GM10248 (cell line): Measurements from ENCODE around the gene NAA40.
"Not testable (repeated sequence)": the region's sequence is repeated elsewhere in the genome, so short reads cannot be mapped to it uniquely, and the experiment has no call there.

Source experiments
- CTCF ChIA-PET: fragments of 300-600 bp; sonication (Branson Sonifier 250); formaldehyde crosslinking; extraction: SDS; loops from one replicate; lab custom pipeline; 2021; ENCODE audit warnings: antibody characterized with exemption; lab: Yijun Ruan, JAX
- POLR2A ChIA-PET: fragments of 350-650 bp; sonication (Branson Sonifier 250); formaldehyde crosslinking; extraction: SDS; loops from one replicate; lab custom pipeline; 2020; ENCODE audit warnings: antibody characterized with exemption; lab: Yijun Ruan, JAX
- DNase-seq: peaks from one replicate; pipeline ENCODE4 v3.0.0; 2012; ENCODE audit errors: extremely low spot score
- TF ChIP-seq, protein P1 (sequence below): IDR thresholded peaks from 2 replicates; pipeline ENCODE4 v1.5.1; 2012; ENCODE audit warnings: mild to moderate bottlenecking, low read depth; ENCODE audit errors: extremely low read depth, missing control alignments, control extremely low read depth

The NAA40 gene

DNA sequence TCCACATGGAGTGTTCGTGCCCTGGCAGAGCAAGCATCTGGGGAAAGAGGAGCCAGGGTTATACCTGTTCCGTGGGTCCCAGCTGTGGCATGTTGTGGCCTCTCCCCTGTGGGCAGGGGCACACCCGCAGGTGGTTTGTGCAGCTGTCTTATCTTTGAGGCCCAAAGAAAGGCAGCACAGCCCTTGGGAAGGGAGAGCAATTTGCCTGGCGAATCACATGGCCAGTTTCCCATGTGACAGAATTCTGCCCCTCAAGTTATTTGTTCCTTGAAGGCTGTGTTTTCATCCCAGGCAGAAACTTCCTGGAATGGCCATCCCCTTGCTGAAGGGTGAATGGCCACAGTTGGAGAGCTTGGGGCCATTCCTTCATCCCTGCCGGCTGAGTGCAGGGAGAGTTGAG is 19.2 kb downstream of the NAA40 start:
- CTCF ChIA-PET: interaction anchor here (1.0 to 7.1 kb wide), 4 partner anchors 8 to 220 kb away, joined by 3 to 46 read pairs (median 4); no protein-coding TSS in a partner anchor
- POLR2A ChIA-PET: no interaction called here
- TF ChIP-seq, protein P1, sequence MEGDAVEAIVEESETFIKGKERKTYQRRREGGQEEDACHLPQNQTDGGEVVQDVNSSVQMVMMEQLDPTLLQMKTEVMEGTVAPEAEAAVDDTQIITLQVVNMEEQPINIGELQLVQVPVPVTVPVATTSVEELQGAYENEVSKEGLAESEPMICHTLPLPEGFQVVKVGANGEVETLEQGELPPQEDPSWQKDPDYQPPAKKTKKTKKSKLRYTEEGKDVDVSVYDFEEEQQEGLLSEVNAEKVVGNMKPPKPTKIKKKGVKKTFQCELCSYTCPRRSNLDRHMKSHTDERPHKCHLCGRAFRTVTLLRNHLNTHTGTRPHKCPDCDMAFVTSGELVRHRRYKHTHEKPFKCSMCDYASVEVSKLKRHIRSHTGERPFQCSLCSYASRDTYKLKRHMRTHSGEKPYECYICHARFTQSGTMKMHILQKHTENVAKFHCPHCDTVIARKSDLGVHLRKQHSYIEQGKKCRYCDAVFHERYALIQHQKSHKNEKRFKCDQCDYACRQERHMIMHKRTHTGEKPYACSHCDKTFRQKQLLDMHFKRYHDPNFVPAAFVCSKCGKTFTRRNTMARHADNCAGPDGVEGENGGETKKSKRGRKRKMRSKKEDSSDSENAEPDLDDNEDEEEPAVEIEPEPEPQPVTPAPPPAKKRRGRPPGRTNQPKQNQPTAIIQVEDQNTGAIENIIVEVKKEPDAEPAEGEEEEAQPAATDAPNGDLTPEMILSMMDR: no peak
- DNase-seq: no peak

DNA sequence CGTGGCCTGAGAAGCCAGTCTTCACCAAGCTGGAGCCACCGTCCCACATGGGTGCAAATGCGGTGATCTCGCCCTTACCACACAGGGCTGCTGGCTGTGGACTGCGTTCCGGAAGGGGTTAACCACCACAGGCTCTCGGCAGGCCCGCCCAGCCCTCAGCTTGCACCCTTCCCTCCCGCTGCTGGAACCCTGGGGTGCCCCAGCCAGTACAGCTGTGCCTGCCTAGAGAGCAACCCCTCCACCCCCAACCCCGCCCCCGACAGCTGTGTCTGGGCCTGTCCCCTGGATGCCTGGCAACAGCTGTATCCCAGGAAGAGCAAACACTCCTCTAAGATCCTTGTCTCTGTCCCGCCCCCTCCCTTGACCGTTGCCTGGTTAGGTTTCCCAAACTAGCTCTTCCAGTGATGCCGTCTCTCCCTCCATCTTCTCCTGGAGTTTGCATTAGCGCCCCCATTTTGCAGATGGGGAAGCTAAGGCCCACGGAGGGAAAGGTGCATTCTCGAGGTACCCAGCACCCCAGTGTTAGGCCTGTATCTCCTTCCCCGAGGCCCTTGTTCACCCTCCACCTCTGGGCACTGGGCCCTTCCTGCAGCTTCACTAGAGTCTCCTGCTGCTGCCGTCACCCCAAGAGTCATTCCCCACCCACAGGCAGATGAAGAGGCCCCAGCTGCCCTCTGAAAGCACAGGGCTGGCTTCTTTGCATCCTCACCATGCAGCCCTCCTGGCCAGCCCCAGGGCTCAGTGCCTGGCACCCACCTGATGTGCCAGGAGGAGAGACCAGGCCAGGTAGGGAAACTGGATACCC is 23.0 kb downstream of the NAA40 start:
- CTCF ChIA-PET: interaction anchor here (0.9 to 7.1 kb wide), 10 partner anchors 9 to 1056 kb away, joined by 3 to 46 read pairs (median 4); no protein-coding TSS in a partner anchor
- POLR2A ChIA-PET: interaction anchor here (1.7 kb wide), 1 partner anchor 223 kb away, joined by 11 read pairs; the partner anchor contains the start of gene STIP1
- TF ChIP-seq, protein P1: no peak
- DNase-seq: no peak

DNA sequence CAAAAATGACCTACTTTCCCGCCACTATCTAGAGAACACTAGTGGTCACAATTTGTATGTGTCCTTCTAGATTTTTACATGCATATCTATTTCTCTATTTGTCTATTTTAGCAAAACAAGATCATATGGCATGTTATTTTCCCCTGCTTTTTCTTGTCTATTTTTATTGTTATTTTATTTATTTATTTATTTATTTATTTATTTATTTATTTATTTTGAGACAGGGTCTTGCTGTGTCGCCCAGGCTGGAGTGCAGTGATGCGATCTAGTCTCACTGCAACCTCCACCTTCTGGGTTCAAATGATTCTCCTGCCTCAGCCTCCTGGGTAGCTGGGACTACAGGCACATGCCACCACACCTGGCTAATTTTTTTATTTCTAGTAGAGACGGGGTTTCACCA is 25.1 kb downstream of the NAA40 start:
- DNase-seq, CTCF ChIA-PET, POLR2A ChIA-PET: not testable (repeated sequence)

DNA sequence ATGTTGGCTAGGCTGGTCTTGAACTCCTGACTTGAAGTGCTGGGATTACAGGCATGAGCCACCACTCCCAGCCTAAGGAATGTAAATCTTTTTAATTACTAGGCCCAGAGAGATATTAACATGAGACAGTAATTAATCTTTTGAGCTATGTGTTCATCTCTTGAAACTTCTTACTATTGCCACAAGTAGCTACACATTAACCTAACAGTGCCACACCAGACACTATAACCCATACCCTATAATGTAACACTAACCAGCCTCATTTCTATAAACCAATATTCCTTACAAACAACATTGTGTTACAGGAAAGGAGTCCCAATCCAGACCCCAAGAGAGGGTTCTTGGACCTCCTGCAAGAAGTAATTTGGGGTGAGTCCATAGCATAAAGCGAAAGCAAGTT is 27.6 kb downstream of the NAA40 start:
- TF ChIP-seq, protein P1: no peak
- POLR2A ChIA-PET: no interaction called here
- no peak for DNase-seq
- CTCF ChIA-PET: interaction anchor here (0.7 to 2.0 kb wide), 7 partner anchors 9 to 74 kb away, joined by 3 to 8 read pairs (median 3); no protein-coding TSS in a partner anchor

DNA sequence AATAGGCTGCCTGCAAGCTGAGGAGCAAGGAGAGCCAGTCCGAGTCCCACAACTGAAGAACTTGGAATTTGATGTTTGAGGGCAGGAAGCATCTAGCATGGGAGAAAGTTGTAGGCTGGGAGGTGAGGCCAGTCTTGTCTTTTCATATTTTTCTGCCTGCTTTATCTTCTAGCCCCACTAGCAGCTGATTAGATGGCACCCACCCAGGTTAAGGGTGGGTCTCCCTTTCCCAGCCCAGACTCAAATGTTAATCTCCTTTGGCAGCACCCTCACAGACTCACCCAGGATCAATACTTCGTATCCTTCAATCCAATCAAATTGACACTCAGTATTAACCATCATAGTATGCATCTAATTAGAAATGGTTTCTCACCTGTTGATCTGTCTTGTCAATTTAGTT is 30.7 kb downstream of the NAA40 start:
- TF ChIP-seq, protein P1: no peak
- ChIA-PET CTCF (interaction anchor here (1.1 to 1.5 kb wide), 2 partner anchors 10 to 24 kb away, joined by 4 to 7 read pairs; no protein-coding TSS in a partner anchor), POLR2A (no interaction called here)
- no peak for DNase-seq

DNA sequence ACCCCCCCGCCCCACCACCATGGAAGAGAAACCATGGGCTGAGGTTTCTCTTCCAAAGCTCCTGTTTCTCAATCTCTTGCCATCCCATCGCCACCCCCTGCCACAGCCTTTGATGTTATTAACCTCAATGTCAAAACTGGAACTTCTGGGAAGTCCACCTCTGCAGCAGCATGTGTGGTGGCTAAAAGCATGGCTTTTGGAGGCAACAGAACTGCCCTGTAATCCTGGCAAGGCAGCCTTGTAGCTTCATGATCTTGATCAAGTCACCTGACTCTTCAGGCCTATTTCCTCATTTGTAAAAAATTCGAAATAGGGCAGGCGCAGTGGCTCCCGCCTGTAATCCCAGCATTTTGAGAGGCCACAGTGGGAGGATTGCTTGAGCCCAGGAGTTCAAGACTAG is 32.1 kb downstream of the NAA40 start:
- no peak for DNase-seq
- ChIA-PET POLR2A (interaction anchor here (0.6 kb wide), 1 partner anchor 1115 kb away, joined by 10 read pairs; no protein-coding TSS in a partner anchor), CTCF (interaction anchor here (1.4 kb wide), 1 partner anchor 9 kb away, joined by 5 read pairs; no protein-coding TSS in a partner anchor)
- TF ChIP-seq, protein P1: no peak

DNA sequence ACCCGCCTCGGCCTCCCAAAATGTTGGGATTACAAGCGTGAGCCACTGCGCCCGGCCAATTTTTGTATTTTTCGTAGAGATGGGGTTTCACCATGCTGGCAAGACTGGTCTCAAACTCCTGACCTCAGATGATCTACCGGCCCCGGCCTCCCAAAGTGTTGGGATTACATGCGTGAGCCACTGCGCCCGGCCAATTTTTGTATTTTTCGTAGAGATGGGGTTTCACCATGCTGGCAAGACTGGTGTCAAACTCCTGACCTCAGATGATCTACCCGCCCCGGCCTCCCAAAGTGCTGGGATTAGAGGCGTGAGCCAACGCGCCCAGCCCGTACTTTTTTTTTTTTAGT is 35.1 kb downstream of the NAA40 start:
- DNase-seq, POLR2A ChIA-PET: not testable (repeated sequence)
- CTCF ChIA-PET: interaction anchor here (1.3 kb wide), 1 partner anchor 137 kb away, joined by 5 read pairs; no protein-coding TSS in a partner anchor
